ENCODE data around the gene PC. TPM values are rescaled to one million over a fixed set of nuclear protein-coding genes. Genes with fewer than 3 reads are reported as not detected.

The PC gene
- total and polyA plus RNA-seq, 9 of the 15 experiments (the other 6 are each of a cell fraction or from before 2014, with no cell fraction given), result 0.94 to 38.0 (median 8.7) TPM

DNA sequence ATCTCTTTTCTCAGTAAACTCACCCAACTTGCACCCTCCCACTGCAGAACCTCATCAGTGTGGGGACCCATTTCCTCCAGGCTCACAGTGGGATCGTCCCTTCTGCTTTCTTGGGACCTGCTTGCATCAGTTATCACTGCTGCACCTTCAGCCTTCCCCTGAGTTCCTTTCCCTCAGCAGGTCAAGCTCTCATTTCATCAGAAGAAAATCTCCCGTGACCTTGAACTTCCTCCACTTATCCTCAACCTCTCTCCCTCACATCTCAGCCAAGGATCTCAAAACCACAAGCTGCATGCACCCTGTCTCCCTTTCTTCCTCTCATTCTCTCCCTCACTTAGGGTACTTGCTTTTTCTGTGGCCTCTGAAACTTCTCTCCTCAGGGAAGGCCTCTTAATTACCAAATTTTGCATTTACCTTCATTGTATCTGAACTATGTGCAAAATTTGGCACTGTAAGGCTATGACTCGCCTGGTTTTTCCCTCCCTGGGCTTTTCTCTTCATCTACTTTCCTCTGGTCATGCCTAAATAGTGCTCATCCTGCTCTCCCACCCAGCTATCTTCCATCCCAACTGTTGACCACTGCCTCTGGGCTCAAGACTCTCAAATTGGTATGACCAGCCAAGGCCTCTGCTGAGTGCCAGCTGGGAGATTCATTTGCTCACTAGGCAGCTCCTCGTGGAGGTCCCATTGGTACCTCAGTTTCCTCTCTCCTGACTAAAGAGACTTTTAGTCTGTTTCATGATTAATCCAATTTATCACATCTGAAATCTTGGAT is 117.7 kb downstream of the PC start (continued):
- no peak for TF ChIP-seq SREBF1 (IDR thresholded peaks at IDR 0.05; ENCODE audit: borderline replicate concordance, low read depth, low read length)
- no peak for TF ChIP-seq ZNF408 (CRISPR knock-in tag; IDR thresholded peaks at IDR 0.05; ENCODE audit: low read depth)
- no peak for TF ChIP-seq KAT2B (IDR thresholded peaks at IDR 0.05; ENCODE audit: low read depth, low read length)
- no peak for TF ChIP-seq STAT5A (IDR thresholded peaks at IDR 0.05; ENCODE audit: borderline replicate concordance, low read length)
- TF ChIP-seq DPF2 (IDR thresholded peaks at IDR 0.05), result peak; percentile 62; the same call in 1 of the 2 replicates
- TF ChIP-seq JUND (IDR thresholded peaks at IDR 0.05; ENCODE audit: borderline replicate concordance, low read depth, low read length), result peak; percentile 18; the same call in 1 of the 2 replicates
- no peak for TF ChIP-seq JUND (tag; IDR thresholded peaks at IDR 0.05; ENCODE audit: borderline replicate concordance, low read depth, low read length)
- TF ChIP-seq HDAC1 (IDR thresholded peaks at IDR 0.05), result 0 out of 4 replicates have a peak, but pooled peaks of 1 of the 2 experiments have one; percentile 30
- no peak; the same call in 1 of the 2 replicates for TF ChIP-seq PML (IDR thresholded peaks at IDR 0.05; ENCODE audit: low read length)
- TF ChIP-seq HDAC2 (IDR thresholded peaks at IDR 0.05), result peak; percentile 65; the same call in 1 of the 2 replicates
- no peak for TF ChIP-seq ZNF76 (CRISPR knock-in tag; IDR thresholded peaks at IDR 0.05; ENCODE audit: borderline replicate concordance)
- peak; percentile 71; the same call in 1 of the 2 replicates for TF ChIP-seq POLR2AphosphoS2 (IDR thresholded peaks at IDR 0.05; ENCODE audit: low read length)
- no peak for TF ChIP-seq ZC3H8 (IDR thresholded peaks at IDR 0.05)
- TF ChIP-seq NR2C2 (CRISPR knock-in tag; IDR thresholded peaks at IDR 0.05), result no peak
- peak; percentile 60; the same call in 1 of the 2 replicates for TF ChIP-seq NR2C2 (tag; IDR thresholded peaks at IDR 0.05)
- TF ChIP-seq BRD4 (IDR thresholded peaks at IDR 0.05), result no peak
- no peak for TF ChIP-seq TARDBP (IDR thresholded peaks at IDR 0.05)
- no peak for TF ChIP-seq SMAD4 (CRISPR knock-in tag; conservative IDR thresholded peaks at IDR 0.05)
- TF ChIP-seq ZNF133 (CRISPR knock-in tag; IDR thresholded peaks at IDR 0.05), result no peak
- TF ChIP-seq, protein P1, sequence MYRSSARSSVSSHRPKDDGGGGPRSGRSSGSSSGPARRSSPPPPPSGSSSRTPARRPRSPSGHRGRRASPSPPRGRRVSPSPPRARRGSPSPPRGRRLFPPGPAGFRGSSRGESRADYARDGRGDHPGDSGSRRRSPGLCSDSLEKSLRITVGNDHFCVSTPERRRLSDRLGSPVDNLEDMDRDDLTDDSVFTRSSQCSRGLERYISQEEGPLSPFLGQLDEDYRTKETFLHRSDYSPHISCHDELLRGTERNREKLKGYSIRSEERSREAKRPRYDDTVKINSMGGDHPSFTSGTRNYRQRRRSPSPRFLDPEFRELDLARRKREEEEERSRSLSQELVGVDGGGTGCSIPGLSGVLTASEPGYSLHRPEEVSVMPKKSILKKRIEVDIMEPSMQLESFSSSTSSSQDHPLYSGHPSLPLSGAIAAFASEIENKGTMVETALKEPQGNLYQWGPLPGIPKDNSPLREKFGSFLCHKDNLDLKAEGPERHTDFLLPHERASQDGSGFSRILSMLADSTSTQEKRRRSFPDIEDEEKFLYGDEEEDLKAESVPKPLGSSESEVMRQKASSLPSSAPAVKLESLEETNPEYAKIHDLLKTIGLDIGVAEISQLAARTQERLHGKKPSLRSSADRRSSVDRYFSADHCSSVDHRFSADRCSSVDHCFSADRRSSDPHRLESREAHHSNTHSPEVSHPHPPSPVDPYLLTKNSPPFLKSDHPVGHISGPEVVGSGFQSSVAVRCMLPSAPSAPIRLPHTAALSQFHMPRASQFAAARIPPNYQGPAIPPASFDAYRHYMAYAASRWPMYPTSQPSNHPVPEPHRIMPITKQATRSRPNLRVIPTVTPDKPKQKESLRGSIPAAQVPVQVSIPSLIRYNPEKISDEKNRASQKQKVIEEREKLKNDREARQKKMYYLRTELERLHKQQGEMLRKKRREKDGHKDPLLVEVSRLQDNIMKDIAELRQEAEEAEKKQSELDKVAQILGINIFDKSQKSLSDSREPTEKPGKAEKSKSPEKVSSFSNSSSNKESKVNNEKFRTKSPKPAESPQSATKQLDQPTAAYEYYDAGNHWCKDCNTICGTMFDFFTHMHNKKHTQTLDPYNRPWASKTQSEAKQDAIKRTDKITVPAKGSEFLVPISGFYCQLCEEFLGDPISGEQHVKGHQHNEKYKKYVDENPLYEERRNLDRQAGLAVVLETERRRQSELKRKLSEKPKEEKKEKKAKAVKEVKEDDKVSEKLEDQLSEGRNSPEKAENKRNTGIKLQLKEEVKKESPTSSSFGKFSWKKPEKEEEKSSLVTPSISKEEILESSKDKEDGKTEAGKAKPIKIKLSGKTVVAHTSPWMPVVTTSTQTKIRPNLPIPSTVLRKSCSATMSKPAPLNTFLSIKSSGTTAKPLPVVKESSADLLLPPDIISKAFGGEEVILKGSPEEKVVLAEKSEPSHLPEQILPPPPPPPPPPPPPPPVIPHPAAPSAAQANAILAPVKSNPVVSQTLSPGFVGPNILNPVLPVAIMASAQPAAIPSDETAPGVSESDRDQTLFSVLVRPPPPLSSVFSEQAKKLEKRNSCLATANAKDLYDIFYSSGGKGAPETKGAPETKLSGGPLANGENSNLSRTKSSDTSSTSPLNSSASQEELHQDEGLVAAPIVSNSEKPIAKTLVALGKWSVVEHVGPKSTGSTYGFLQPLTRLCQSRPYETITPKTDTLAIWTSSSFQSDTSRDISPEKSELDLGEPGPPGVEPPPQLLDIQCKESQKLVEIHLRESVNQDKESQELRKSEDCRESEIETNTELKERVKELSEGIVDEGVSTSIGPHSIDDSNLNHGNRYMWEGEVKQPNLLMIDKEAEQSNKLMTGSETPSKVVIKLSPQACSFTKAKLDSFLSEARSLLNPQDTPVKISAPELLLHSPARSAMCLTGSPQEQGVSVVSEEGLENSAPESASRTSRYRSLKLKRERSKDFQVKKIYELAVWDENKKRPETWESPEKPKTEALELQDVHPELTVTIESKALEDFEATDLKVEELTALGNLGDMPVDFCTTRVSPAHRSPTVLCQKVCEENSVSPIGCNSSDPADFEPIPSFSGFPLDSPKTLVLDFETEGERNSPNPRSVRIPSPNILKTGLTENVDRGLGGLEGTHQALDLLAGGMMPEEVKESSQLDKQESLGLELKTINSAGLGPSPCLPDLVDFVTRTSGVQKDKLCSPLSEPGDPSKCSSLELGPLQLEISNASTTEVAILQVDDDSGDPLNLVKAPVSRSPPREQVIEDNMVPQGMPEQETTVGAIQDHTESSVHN (IDR thresholded peaks at IDR 0.05; ENCODE audit: borderline replicate concordance in 1 of 2, low read depth in 1 of 2), result no peak
- TF ChIP-seq CREB3 (tag; conservative IDR thresholded peaks at IDR 0.05; ENCODE audit: low read depth), result no peak
